Amygdala (tissue), 56 donors: Measurements from ENCODE around the gene ARFGAP1.

Experiments
- DNase-seq, 56 donors: peaks; one replicate each; lab custom pipeline; 2025; lab: John Stamatoyannopoulos, UW

ARFGAP1 gene

DNA sequence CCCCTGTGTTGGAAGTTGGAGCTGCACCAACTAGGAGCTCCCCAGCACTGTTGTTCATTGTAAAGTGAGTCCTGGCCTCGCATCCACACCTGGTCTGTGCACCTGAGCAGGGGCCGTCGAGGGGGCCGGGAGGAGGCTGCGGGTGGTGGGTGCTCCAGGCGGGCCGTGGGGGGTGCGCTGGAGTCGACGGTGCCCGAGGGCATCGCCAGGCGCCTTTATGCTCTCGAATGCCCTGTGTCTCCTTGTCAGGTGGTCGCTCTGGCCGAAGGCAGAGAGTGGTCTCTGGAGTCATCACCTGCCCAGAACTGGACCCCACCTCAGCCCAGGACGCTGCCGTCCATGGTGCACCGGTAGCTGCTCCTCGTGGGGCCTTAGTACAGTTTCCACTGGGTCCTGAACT is 4.3 kb downstream of the ARFGAP1 start:
- no peak for DNase-seq

DNA sequence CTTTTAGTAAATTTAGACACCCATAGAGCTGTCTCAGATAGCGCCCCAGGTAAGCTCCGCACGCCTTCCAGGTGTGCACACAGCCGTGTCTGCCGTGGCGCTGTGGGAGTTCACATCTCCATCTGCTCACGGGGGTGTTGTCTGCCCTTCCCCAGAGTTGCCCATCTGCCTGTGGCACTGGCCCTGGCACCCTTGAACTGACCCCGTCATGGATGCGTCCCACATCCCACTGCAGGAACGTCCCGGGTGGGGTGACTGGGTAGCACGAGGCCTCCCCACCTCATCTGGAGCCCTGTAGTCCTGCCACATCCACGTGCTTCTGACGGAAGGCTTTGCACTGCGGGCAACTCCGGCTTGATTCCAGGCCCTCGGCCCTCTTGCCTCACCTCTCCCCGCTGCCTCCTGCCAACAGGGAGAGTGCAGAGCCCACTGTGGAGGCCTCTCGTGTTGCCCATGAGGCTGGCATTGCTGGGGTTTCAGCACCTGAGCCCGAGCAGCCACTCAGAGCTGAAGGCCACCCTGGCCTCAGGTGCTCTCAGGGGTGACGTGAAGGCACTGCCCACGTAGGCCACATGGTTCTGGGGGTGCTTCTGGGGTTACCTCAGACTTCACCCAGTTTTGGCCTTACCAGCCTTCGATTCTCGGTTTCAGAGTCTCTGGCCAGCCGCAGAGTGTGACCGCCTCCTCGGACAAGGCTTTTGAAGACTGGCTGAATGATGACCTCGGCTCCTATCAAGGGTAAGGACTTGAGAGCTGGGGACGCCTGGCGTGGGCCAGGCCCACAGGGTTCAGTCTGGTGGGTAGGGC is 5.1 kb downstream of the ARFGAP1 start:
- DNase-seq = no peak

DNA sequence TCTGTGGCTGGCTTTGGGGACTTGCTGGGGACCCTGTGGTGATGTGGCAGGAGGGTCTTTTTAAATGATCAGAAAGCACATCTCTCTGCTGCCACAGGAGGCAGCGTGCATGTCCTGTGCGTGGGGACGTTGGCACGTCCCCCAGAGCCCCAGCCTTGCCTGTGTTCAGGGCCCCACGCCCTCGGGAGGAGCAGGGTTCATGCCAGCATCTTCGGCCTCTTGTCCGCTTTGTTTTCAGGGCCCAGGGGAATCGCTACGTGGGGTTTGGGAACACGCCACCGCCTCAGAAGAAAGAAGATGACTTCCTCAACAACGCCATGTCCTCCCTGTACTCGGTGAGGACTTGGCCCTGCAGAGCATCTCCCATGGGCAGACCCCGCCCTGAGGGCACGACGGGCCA is 6.0 kb downstream of the ARFGAP1 start:
- no peak for DNase-seq

DNA sequence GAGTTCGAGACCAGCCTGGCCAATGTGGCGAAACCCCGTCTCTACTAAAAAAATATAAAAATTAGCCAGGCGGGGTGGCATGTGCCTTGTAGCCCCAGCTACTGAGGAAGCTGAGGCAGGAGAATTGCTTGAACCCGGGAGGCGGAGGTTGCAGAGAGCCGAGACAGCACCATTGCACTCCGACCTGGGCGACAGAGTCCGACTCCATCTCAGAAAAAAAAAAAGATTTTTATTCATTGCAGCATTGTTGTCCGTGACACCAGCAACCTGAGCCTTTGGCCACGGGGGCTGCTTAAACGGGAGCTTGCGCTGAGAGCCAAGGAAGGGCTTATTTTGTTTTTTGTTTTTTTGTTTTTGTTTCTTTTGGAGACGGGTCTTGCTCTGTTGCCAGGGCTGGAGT is 7.3 kb downstream of the ARFGAP1 start:
- DNase-seq = no peak

DNA sequence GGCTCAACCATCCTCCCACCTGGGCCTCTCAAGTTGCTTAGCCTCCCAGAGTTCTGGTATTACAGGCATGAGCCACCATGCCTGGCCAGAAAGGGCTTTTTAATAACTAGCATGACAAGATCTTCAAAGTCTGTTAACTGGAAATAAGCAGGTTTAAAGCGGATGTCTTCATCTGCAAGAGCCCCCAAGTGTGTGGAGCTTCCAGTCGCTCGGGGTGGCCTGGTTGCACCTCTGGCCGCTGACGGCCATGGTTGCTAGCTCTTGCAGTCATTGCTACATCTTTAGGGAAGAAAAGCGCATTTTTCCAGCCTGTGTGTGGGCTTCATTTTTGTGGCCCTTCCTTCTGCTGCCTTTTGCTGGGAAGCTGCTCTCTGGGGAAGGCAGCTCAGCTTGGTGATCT is 7.8 kb downstream of the ARFGAP1 start:
- DNase-seq = no peak

DNA sequence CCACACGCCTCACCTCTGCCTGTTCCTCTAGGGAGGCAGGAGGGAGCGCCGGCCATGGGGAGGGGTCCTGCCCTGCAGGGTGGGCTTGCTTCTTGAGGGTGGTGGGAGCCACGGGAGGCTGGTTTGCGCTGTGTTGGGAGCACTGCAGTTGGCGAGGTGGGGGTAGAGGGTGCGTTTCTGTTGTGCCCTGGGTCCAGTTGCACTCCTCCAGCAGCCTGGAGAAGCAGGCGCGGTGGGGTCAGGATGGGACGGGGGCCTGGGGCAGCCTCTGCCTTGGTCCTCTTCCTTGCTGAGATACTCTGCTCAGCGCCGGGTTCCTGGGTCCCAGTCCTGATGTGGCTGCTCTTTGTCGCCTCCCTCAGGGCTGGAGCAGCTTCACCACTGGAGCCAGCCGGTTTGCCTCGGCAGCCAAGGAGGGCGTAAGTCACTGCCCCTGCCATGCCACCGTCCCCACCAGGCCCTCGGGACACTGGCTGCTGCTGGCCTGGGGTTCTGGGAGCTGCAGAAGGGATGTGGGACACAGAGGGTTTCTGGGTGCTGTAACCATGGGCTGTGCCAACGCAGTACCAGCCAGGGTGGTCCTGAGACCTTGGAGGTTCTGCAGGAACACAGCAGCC is 8.4 kb downstream of the ARFGAP1 start:
- DNase-seq = no peak

DNA sequence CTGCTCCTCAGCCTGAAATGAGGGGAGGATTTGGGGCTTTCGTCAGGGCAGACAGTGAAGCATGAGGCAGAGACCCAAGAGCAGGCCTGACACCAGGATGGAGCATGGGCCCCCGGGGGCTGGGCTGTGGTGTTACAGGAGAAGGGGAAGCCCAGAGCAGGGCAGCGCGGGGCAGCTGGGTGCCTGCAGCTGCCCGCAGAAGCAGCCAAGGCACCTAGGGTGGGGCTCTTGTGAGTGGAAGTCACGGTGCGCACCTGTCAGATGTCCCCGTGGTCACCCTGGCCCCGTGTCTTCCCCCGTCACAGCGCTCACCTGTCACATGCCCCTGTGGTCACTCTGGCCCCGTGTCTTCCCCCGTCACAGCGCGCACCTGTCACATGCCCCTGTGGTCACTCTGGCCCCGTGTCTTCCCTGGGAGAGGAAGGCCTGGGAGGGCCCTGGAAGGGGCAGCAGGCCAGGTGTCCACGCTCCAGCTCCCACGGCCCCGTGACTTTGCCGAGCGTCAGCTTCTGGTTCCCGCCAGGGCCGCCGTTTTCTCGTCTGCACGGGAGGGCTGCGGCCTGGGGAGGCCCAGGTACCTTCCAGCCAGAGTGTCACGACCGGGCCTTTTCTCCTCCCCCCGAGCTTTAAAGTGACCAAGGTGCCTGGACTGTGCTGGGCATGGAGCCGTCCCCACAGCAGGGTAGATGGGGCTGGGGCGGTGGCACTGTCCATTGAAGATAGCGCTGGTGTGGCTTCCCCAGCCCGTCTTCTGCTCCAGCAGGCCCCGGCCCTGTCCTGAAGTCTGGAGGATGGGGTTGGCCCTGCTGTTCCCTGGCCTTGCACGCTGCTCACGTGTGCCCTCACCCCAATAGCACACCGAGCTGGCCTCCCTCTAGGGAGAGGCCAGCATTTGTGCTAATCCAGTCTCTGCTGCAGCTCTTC is 9.4 kb downstream of the ARFGAP1 start:
- no peak for DNase-seq

DNA sequence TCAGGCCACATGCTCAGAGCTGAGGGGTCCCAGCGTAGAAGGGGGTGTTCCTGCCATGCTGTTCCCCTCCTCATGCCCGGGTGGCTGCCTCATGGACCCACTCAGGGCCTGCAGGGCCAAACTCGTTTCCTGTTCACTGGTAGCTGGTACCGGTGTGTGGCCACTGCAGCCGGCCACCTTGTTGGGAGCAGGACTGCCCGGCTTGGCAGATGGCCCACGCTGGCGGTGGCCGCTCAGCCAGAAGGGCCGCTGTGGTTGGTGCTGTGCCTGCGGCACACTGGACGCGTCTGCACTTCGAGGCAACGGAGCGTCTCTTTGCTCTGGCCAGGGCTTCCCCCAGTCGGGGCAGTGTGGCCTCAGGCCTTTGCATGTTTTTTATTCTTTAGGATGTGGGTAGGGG is 10.3 kb downstream of the ARFGAP1 start:
- DNase-seq = no peak

DNA sequence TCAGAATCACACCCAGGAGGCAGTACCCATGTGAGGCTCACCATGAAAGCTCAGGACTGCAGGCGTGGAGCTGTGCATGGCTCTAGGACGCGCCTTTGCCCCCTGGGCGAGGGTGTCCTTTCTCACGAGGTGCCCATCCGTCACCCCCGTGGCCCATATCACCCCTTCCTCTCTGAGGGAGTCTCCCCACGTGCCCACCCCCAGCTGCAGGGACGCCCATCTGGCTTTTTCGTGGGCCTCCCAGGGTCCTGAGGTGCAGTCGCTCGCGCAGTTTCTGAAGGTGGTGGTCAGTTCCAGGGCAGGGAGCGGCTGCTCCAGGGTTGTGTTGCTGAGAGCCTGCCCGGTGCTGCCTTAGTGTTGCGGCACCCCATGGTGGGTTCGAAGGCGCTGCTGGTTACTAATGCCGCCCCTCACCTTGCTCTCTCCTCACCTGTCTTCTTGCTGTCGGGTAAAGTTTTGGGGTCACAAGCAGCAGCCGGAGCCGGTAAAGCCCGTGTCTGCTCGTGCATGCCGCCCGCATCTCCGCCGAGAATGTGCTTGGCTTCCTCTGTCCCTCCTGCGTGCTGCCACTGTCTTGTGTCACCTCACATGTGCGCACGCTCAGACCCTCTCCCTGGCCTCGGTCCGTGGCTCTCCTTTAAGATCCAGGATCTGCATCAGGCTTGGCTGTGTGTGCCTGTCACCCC is 10.9 kb downstream of the ARFGAP1 start:
- no peak for DNase-seq

DNA sequence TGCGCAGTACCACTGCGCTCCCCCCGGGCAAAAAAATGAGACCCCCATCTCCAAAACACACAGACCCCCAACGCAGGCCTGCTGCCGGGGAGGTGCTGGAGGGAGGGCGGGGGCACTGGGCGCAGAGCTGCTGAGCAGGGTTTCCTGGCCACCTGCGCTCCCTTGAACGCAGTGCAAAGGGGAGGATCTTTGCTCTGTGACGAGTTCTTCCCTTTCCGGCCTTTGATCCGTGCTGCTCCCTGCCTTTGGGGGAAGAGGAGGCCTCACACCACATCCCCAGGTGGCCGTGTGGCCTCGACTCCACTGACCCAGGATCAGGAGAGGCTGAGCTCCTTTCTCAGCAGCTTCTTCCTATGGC is 11.4 kb downstream of the ARFGAP1 start:
- no peak for DNase-seq

DNA sequence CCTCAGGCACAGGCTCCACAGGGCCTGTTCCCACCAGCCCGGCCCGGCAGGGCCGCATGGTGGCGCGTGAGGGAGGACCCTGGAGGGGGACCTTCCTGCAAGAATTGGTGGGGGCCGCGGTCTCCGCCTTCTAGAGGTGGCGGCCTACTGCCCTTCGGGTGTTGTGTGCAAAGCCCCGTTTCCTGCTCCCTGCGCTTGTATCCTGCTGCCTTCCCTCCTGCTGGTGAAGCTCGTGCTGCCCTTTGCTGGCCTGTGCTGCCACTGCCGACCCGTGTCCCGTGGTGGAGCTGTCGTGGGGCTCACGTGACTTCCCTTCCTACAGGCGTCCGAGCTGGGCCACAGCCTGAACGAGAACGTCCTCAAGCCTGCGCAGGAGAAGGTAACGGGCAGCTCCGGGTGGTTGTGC is 11.9 kb downstream of the ARFGAP1 start:
- no peak for DNase-seq

DNA sequence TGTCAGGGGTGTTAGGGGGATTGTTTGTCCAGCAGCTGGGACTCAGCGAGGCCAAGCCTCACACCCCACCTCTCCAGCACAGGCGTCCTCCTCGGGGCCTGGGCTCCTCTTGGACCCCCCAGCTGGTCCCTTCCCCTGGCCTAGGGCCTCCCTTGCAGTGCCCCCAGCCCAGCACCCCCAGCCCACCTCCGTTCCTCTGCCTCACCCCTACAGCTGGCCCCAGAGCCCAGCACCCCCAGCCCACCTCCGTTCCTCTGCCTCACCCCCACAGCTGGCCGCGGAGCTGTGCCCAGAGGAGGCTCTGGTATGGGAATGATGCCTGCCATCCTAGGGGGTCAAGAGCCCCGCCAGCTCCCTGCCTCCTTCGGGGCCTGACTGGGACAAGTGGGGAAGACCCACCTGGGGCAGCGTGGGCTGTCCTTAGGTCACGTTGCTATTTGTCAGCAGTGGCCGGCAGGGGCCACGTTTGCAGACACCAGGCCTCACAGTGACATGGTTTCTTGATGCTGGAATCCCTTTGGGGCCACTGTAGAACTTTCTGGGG is 12.4 kb downstream of the ARFGAP1 start:
- no peak for DNase-seq

DNA sequence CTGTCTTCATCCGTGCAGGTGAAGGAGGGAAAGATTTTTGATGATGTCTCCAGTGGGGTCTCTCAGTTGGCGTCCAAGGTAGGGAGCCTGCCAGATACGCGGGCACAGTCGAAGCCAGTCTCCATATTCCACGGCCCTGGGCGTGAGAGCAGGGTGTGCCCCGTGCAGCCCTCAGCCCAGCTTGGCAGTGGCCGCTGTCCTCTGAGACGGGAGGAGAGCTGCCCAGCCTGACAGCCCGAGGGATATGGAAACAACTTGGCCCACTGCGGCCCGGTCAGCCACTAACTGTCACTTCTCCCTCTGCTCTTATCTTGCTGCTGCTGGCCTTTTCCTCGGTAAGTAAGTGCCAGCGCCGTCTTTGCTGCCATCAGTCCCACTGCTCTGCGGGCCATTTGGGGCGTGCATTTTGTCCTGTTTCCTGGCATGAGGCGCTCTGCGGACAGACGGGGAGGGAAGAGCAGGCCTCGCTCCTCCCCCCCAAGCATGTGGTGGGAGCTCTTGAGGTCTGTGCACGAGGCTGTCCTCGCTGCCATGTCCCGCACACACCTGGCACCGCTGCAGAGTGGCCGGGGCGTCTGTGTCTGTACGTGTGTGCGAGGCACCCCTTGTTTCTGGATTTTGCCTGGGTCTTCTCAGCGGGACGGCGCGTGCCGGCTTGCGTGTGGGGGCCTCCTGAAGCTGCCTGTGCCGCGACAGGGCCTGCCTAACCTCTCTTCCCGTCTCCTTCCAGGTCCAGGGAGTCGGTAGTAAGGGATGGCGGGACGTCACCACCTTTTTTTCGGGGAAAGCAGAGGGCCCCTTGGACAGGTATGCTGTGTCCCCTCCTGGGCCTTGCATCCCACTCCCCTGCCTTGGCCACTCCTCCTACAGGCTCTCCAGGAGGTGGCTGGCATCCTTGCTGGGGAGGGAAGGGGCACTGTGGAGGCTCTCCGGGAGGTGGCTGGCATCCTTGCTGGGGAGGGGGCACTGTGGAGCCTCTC is 13.3 kb downstream of the ARFGAP1 start:
- DNase-seq = no peak

DNA sequence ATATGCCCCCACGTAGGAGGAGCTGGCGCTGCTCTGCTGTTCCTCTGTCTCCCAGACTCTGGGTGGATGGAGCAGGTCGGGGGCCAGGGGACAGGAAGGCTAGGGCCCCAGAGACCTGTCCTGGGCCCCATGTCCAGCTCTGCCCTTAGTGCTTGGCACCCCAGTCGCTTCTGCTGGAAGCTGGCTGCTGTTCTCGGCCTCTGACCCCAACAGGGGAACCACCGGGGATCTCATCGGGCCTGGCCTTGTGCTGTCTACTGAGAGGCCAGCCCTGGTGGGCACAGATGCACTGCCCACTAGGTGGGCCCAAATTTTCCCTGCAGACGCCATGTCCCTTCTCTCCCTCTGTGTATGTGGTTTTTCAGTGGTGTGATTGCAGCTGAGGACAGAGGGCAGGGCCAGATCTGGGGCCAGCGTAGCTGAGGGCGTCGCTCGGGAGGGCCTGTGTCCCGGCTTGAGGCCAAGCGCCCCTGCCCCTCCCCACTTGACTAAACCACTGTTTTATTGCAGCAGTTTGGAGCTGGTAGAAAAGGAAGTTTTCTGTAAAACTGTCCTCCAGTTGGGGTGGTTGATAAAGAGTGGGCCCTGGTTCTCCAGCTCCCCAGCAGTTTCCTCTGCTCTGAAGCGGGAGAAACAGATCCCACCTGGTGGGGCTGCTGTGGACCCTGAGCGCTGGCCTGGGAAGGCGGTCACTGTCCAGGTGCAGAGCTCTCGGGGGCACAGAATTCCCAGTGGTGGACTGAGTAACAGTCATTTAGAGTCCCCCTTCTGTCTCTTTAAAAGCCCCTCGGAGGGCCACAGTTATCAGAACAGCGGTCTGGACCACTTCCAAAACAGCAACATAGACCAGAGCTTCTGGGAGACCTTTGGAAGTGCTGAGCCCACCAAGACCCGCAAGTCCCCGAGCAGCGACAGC is 14.4 kb downstream of the ARFGAP1 start:
- no peak for DNase-seq

DNA sequence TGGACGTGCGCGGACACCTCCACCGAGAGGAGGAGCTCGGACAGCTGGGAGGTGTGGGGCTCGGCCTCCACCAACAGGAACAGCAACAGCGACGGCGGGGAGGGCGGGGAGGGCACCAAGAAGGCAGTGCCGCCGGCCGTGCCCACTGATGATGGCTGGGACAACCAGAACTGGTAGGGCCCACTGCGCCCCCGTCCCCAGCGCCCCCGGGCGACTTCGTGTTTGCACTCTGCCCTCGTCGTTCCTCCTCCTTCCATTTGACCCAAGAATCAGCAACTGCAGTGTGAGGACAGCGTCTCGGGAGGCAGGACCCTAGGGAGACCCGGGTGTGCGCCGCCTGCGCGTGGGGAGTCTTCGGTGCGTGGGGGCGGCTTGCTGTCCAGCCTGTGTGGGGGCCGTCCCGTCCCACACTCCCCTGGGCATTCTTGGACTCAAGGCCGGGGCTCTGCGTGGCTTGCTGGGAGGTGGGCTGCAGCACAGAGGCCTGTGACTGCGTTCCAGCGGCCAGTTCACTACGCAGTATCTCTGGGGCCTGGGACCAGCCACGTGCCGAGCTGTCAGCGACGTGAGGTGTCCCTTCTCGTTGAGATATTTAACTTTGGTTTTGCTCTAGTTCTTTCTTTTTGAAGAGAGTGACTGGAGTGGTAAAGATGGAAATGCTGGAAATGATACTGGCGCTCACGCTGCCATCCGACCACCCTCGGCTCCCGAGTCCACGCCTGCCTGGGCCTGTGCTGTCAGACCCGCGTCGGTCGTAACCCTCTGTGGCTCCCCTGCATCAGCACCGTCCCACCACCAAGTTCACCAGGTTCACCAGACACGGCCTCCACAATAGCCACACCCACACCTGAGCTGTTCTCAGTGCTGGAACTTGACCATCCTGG is 15.3 kb downstream of the ARFGAP1 start:
- no peak for DNase-seq

DNA sequence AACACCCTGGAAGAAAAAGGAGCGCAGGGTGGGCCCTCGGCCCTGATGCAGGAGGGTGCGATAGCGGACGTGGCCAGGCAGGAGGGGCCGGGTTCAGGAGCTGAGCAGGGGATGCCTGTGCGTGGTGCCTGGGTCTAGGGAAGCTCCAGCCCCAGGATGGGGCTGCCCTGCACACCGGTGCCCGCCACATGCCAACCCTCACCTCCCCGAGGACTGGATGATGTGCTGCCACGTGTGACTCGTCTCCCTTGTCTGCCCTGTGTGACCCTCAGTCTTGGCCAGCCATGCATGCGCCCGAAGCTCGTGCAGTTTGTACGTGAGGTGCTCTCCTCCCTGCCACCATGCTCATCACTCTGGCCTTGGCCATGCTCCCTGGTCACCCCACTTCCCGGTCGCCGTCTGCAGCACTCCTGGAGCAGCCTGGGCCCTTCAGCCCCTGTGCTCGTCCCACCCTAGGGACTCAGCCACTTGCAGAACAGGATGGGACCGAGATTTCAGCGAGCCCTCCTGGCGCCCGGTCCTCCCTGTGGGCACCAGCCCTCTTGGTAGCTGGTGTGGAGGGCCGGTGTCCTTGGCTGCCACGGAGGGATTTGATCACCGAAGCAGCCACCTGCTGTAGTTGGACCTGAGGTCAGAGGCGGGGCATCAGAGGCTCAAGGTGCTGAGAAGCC is 16.1 kb downstream of the ARFGAP1 start:
- DNase-seq = no peak
